HG03571 (cell line): ENCODE measurements around the gene BID.

Source experiments
- ATAC-seq: cut with Tn5 transposase; IDR thresholded peaks from one replicate; pipeline ENCODE4 v1.9.1; 2021; ENCODE audit not compliant: unreplicated experiment

The BID gene

GRCh38 chr22:17784776-17785175 is 10.5 kb upstream of the BID start:
- no peak for ATAC-seq

GRCh38 chr22:17783773-17784480 is 9.7 kb upstream of the BID start:
- ATAC-seq = no peak

GRCh38 chr22:17783312-17783711 is 9.0 kb upstream of the BID start:
- no peak for ATAC-seq

DNA sequence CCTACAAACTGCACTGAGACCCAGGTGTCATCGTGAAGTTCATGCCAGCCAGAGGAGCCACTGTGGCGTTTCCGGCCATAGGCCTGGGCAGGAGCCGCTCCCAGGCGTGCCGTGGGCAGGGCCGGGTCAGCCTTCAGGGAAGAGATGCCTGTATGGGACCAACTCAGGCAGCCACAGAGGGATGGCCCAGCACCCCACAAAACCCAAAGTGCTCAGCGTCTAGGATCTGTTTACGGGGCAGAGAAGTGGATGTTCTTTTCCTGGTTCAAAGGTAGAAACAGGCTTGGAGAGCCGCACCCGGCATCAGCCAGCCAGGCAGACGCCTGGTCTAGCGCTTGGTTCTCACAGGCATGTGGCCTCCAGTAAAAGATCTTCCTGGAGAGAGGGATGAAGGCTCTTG is 8.4 kb upstream of the BID start:
- ATAC-seq = no peak

GRCh38 chr22:17782158-17782557 is 7.9 kb upstream of the BID start:
- ATAC-seq = no peak

DNA sequence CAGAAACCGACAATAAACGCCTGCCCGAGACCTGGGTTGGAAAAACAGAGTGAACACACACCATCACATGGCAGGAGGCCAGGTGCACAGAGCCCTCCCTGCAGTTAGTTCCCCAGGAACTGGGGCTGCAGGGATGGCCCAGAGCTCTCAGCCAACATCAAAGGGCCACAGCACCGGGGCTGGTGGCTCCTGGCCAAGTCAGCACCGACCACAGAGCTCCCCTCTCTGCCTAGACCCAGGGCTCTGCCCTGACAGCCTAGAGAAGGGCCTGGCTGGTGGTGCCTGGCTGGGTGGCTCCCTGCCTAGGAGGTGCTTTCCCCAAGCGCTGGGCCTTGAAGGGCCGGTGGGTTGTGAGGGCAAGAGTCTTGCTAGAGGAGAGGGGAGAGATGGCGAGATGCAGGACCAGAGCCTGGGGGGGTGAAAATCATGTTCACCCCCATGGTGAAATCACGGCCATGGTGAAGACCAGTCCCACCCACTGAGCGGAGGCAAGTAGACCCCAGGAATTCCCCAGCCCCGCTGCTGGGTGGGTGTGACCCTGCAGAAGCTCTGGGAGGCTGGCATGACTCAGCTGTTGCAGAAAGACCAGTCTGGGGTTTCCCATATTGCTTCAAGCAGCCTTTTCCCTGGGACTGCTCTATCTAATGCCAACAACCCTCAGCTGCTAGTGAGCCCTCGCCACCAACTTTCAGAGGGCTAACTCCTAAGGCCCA is 7.2 kb upstream of the BID start:
- ATAC-seq = no peak

GRCh38 chr22:17780741-17781318 is 6.6 kb upstream of the BID start:
- no peak for ATAC-seq

- ATAC-seq = no peak
Measured at GRCh38 chr22:17780116-17780740, 6.0 kb upstream of the BID start.

DNA sequence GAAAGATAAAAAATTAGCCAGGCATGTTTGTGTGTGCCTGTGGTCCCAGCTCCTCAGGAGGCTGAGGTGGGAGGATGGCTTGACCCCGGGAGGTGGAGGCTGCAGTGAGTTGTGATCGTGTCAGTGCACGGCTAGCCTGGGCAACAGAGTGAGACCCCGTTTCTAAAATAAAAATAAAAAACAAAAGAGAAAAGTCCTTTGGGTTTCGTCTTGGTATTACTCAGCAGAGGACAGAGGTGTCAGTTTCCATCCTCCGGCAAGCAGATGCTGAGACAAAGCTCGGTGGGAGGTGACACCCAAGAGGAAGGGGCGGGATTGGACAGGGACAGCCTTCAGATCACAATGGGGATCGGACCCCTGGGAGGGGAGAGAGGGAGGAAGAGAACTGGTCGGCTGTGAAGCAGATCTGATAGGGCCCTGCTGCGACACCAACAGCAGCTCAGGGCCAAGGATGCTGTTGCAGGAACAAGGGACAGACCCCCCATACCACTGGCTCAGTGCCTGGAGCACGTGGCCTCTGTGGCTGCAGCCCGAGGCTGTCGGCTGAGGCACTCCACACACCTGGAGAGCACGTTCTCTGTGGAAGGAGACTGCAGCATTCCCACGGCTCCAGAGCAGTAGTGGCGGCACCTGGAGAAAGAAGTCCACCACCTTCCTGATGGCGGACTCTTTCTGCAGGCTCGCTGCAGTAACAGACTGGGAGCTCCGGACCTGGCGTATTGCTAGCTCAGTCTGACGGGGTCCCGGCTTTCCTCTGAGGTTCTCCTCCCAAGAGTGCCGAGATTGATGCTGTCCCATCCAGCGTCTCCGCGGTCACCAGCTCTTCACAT is 5.2 kb upstream of the BID start:
- peak; percentile 31 for ATAC-seq

- no peak for ATAC-seq
Measured at GRCh38 chr22:17778412-17778976, 4.2 kb upstream of the BID start.

- ATAC-seq = no peak
Measured at GRCh38 chr22:17777717-17778044, 3.4 kb upstream of the BID start.

DNA sequence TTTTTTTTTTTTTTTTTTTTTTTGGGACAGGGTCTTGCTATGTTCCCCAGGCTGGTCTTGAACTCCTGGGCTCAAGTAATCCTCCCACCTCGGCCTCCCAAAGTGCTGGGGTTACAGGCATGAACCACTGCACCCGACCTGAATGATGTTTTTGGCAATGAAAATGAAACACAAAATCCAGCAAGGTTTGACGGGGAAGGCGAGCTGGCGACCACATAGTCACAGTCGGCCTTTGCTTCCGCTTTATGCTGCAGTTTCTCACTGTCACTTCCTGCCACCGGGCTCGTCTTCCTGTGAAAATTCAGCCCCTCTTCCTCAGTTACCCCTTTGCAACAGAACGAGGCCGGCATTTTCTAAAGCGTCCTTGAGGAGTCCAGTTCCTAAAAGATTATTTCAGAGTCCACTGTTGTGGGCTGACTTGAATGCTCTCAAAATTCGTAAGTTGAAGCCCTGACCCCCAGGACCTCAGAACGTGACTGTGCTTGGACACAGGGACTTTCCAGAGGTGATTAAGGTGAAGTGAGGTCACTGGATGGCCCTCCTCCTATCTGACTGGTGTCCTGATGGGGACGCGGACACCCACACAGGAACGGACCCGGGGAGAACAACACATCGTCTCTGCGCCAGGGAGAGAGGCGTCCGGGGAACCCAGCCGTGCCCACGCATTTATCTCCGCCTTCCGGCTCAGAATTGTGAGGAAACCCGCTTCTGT is 2.9 kb upstream of the BID start:
- peak; percentile 20 for ATAC-seq

DNA sequence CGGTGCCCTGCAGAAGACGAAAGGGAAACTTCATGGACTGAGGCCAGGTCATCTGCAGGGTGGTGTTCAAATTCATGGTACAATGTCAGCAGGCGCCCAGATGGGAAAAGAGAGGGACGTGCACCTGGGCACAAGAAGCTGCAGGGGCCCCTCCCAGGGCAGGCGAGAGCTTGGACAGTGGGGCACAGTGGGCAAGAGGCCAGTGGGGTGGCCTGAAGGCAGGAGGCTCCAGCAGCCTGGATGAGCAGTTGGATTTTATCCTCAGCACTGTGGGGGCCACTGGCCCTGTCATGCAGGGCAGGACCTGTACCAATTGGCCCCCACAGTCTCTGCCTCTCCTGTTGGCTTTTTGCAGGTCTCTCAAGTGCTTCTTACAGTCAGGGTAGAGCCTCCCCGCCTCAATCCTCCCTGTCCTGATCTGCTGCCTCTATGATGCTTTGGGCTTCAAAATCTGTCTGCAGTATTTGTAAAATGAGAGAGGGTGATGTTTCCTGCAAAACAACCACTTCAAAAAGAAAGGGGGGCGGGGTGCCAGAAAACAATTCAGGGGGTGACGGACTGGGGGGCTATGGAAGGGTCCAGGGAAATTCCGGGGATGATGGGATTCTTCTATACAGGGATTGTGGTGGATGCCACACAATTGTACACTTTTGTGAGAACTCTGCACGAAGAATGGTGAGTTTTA is 1.7 kb upstream of the BID start:
- ATAC-seq = no peak

GRCh38 chr22:17774926-17775685 is 837 bp upstream of the BID start:
- no peak for ATAC-seq

GRCh38 chr22:17773606-17774205 is 563 bp downstream of the BID start:
- no peak for ATAC-seq

- no peak for ATAC-seq
Measured at GRCh38 chr22:17772958-17773605, 1.2 kb downstream of the BID start.

DNA sequence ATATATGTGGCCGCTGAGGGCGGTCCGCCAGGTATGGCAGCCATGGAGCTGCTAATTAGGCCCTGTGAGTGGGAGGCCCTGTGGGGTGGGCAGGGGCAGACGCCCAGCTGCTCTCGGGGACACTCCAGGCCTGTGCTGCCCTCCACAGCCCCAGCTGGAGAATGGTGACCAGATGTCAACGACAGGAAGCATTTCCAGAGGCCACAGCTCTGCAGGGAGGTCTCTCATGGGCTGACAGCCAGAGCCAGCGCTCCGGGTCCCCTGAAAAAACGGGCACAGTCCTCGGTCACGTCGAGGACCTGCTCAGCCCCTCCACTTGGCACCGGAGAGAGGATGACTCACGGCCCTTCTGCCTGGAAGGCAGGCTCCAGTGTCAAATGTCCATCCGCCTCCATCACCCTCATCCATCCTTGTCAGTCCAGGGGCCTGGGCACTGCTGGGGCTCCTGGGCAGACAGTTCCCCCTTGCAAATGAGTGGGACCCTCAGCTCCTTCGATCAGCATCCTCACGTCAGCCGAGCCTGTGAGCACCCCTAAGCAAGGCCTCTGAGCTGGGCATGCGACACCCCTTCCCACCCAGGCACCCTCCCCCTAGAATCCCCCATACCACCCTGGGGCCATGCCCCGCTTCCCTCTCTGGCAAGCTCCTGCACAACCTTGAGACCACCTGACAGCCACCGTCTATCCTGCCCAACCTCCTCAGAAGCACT is 1.9 kb downstream of the BID start:
- no peak for ATAC-seq
